Prostate gland (tissue), 2 donors: ENCODE data around the gene BRD3. TPM values are rescaled to one million over a fixed set of nuclear protein-coding genes. Genes with fewer than 3 reads are reported as not detected.

ENCODE experiments used
- DNase-seq: peaks from one replicate; pipeline ENCODE4 v3.0.0-alpha.2; 2019; ENCODE audit warnings: low spot score
- H3K27ac ChIP-seq, 2 donors: fragments of 200-600 bp; sonication (generic); 2 replicates each; pipeline ENCODE4 v1.5.1; 2017 to 2019
- H3K27me3 ChIP-seq: fragments of 200-600 bp; sonication (generic); replicated peaks from 2 replicates; pipeline ENCODE4 v1.5.1; 2019; ENCODE audit not compliant: insufficient read depth
- H3K36me3 ChIP-seq, 2 donors: fragments of 200-600 bp; sonication (generic); 1 replicate in 1 of 2; 2 replicates in 1 of 2; pipeline versions ENCODE4 v1.5.1 to v1.8.1; 2017 to 2019
- H3K4me1 ChIP-seq: fragments of 200-600 bp; sonication (generic); replicated peaks from 2 replicates; pipeline ENCODE4 v1.5.1; 2019
- H3K4me3 ChIP-seq, 2 donors: fragments of 200-600 bp; sonication (generic); 2 replicates each; pipeline ENCODE4 v1.5.1; 2017 to 2019
- H3K9me3 ChIP-seq: fragments of 200-600 bp; sonication (generic); 2 replicates; pipeline ENCODE4 v1.5.1; 2017
- POLR2A ChIP-seq: fragments of 450-650 bp; IDR thresholded peaks from one replicate; pipeline ENCODE4 v1.6.1; 2016; ENCODE audit warnings: antibody characterized with exemption, mild to moderate bottlenecking
- POLR2AphosphoS5 ChIP-seq: sonication (generic); formaldehyde crosslinking; IDR thresholded peaks from one replicate; pipeline ENCODE4 v1.6.1; 2017; ENCODE audit warnings: antibody characterized with exemption
- WGBS: methylation state at CpG from one replicate; pipeline ENCODE4 v1.1.5; 2018; 5-methylcytosine and 5-hydroxymethylcytosine counted together
- intact Hi-C: fragments of 100-400 bp; cut with DNase I; formaldehyde crosslinking; loops from one replicate; pipeline ENCODE4 v1.14.2; 2022
- total RNA-seq, 2 donors: library from RNA; depleted of rRNA; stranded (reverse); fragments of >200 nt; gene quantifications; one replicate each; pipeline ENCODE4 v1.1.0, GENCODE V29; 2016
- TF ChIP-seq, protein P1 (sequence below), 4 experiments: fragments of 200-600 bp in 2 of 4; fragments of 450-650 bp in 2 of 4; sonication (generic) in 2 of 4; IDR thresholded peaks; 1 replicate in 3 of 4; 2 replicates in 1 of 4; pipeline ENCODE4 v1.5.1; 2016 to 2019; ENCODE audit warnings: antibody characterized with exemption in 4 of 4, mild to moderate bottlenecking in 2 of 4, moderate library complexity in 2 of 4

The BRD3 gene
- total RNA-seq, 2 donors from 2014 or later: 31.8 to 44.3 TPM

GRCh38 chr9:134063571-134064450 is 4.0 kb downstream of the BRD3 start:
- H3K4me1 ChIP-seq: peaks cover 33% of the 10 kb centered on the region
- H3K27ac ChIP-seq: no peak overlapping the region
- no peaks in the 10 kb centered on the region for H3K9me3 ChIP-seq
- intact Hi-C loops: loop anchor here (10.0 kb wide), 1 partner anchor 371 kb away; no protein-coding TSS in a partner anchor
- H3K36me3 ChIP-seq: no peaks in the 10 kb centered on the region
- no peaks in the 10 kb centered on the region for H3K27me3 ChIP-seq
- H3K4me3 ChIP-seq: no peak overlapping the region
- no peak for TF ChIP-seq POLR2AphosphoS5
- no peak for TF ChIP-seq POLR2A
- TF ChIP-seq, protein P1, sequence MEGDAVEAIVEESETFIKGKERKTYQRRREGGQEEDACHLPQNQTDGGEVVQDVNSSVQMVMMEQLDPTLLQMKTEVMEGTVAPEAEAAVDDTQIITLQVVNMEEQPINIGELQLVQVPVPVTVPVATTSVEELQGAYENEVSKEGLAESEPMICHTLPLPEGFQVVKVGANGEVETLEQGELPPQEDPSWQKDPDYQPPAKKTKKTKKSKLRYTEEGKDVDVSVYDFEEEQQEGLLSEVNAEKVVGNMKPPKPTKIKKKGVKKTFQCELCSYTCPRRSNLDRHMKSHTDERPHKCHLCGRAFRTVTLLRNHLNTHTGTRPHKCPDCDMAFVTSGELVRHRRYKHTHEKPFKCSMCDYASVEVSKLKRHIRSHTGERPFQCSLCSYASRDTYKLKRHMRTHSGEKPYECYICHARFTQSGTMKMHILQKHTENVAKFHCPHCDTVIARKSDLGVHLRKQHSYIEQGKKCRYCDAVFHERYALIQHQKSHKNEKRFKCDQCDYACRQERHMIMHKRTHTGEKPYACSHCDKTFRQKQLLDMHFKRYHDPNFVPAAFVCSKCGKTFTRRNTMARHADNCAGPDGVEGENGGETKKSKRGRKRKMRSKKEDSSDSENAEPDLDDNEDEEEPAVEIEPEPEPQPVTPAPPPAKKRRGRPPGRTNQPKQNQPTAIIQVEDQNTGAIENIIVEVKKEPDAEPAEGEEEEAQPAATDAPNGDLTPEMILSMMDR (IDR thresholded peaks at IDR 0.05): no peak
- 89% methylated on average over 29 of the region's 29 CpGs for WGBS
- no peak for DNase-seq

DNA sequence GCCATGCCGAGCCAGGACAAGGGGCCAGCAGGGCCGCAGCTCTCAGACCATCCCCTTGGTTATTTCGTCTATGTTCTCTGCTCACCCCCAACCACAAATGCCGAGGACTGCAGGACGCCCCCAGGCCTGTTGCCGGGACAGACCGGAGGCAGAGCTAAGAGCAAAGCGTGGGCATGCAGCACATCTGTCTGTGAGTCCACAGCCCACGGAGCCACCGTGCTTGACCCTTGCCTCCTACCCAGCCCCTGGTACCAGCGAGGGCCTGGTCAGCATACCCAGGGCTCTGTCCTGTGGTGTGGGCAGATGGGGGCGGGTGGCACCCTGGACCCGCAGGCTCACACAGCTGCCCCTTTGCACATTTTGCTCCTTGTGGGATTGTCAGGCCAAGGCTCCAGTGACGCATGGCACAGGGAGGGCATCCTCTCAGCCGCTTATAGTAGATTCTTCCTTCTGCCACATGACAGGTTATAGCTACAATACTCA is 4.7 kb downstream of the BRD3 start:
- DNase-seq: no peak
- no peaks in the 10 kb centered on the region for H3K9me3 ChIP-seq
- WGBS: 85% methylated on average over 15 of the region's 15 CpGs
- no peaks in the 10 kb centered on the region for H3K27me3 ChIP-seq
- intact Hi-C loops: loop anchor here (10.0 kb wide), 1 partner anchor 372 kb away; no protein-coding TSS in a partner anchor
- TF ChIP-seq POLR2AphosphoS5 (no peak), POLR2A (no peak)
- TF ChIP-seq, protein P1 (IDR thresholded peaks at IDR 0.05): no peak
- H3K4me3 ChIP-seq: no peak overlapping the region
- no peak overlapping the region for H3K27ac ChIP-seq
- H3K36me3 ChIP-seq: no peaks in the 10 kb centered on the region
- H3K4me1 ChIP-seq: peaks cover 40% of the 10 kb centered on the region

DNA sequence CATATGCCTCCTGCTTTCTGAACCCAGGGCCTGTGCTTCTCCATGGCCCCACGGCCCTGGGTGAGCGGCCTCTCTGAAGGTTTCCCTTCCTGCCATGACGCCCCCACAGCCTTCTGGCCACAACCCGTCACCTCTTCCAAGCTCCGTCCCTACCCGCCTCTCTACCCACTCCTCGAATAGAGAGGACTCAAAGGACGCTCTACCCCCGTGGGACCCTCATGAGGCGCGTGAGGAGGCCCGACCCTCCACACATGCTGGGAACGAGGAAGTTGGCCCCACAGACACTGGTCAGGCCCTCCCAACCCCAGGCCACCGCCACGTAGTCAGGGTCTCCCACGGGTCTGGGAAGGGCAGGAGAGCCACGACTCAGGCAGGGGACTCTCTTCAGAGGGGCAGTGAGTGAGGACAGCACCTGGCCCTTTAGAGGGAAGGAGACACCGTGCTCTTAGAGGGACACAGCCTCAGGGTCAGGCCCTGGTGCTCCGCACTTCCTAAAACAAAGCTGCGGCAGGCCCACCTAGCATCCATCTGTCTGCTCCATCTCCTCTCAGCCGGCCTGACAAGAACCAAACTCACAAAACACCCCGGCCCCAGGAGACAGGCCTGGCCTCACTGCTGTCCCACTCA is 5.3 kb downstream of the BRD3 start:
- 68% methylated on average over 22 of the region's 22 CpGs for WGBS
- no peak overlapping the region for H3K4me3 ChIP-seq
- TF ChIP-seq, protein P1 (IDR thresholded peaks at IDR 0.05): no peak
- TF ChIP-seq POLR2AphosphoS5: no peak
- TF ChIP-seq POLR2A: no peak
- H3K27ac ChIP-seq: no peak overlapping the region
- no peaks in the 10 kb centered on the region for H3K27me3 ChIP-seq
- no peak for DNase-seq
- no peaks in the 10 kb centered on the region for H3K36me3 ChIP-seq
- intact Hi-C loops: loop anchor here (10.0 kb wide), 1 partner anchor 372 kb away; no protein-coding TSS in a partner anchor
- no peaks in the 10 kb centered on the region for H3K9me3 ChIP-seq
- peaks cover 46% of the 10 kb centered on the region for H3K4me1 ChIP-seq

DNA sequence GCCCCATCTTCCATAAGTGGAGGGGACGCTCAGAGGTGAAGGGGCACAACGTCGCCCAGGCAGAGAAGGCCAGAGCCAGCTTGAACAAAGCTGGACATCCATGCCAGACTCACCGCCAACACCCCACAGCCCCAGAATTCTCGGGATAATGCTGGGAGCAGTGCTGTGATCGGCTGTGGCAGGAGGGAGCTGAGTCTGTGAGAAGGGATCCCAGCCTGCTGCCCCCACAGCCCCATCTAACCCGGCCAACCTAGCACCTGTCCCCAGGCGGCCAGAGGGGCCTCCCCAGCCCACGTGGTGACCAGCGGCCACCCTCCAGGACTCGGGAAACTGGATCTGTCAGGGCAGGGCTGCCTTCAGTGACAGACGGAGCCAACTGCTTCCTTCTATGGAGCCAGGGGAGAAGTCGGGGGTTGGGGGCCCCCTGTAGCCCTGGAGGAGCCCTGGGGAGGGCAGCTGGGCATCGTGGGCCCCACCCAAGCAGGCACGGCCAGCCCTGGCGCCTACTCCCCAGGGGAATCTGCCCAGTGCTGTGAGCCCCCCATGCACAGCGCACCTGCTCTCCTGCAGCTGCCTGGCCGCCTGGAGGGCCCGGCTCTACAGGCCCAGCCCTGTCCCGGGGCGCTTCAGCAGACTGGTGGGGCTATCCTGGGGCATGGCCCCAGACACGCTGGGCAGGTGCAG is 6.0 kb downstream of the BRD3 start:
- H3K36me3 ChIP-seq: no peaks in the 10 kb centered on the region
- DNase-seq: no peak
- no peak overlapping the region for H3K4me3 ChIP-seq
- H3K4me1 ChIP-seq: peaks cover 53% of the 10 kb centered on the region
- no peak for TF ChIP-seq POLR2AphosphoS5
- TF ChIP-seq POLR2A: no peak
- TF ChIP-seq, protein P1 (IDR thresholded peaks at IDR 0.05): no peak
- no peaks in the 10 kb centered on the region for H3K9me3 ChIP-seq
- WGBS: 45% methylated on average over 17 of the region's 22 CpGs
- intact Hi-C loops: loop anchor here (10.0 kb wide), 1 partner anchor 373 kb away; no protein-coding TSS in a partner anchor
- H3K27me3 ChIP-seq: no peaks in the 10 kb centered on the region
- no peak overlapping the region for H3K27ac ChIP-seq
